IMR-90 (cell line): ENCODE results near the gene OGFOD1. TPM values are rescaled to one million over a fixed set of nuclear protein-coding genes. Genes with fewer than 3 reads are reported as not detected.

Experiments used
- ATAC-seq: fragments of 200-7000 bp; cut with Tn5 transposase; 2 replicates; pipeline ENCODE4 v1.9.1; 2020; ENCODE audit warnings: low read depth, mild to moderate bottlenecking, moderate library complexity
- BruUV-seq: library from RNA; stranded (reverse); fragments of 400-500 nt; replicated peaks from 2 replicates; lab custom pipeline; 2021; lab: Mats Ljungman, UMichigan
- CTCF ChIA-PET: fragments of 300-600 bp; formaldehyde crosslinking; extraction: SDS; loops from one replicate; lab custom pipeline; 2021; ENCODE audit warnings: antibody characterized with exemption; lab: Yijun Ruan, JAX
- POLR2A ChIA-PET: fragments of 300-600 bp; sonication (Branson Sonifier 250); formaldehyde crosslinking; loops from one replicate; lab custom pipeline; 2022; ENCODE audit warnings: antibody characterized with exemption; ENCODE audit not compliant: unreplicated experiment; lab: Charles Lee
- DNase-seq: peaks from one replicate; pipeline ENCODE4 v3.0.0; 2013
- H2AFZ ChIP-seq: replicated peaks from 2 replicates; pipeline ENCODE3; 2013; ENCODE audit warnings: low read length, mild to moderate bottlenecking; ENCODE audit not compliant: poor library complexity
- H2AK5ac ChIP-seq: 2 replicates; pipeline ENCODE4 v1.6.1; 2013; ENCODE audit warnings: low read depth, low read length, inconsistent platforms
- H2AK9ac ChIP-seq: replicated peaks from 2 replicates; pipeline ENCODE3; 2013; ENCODE audit warnings: mild to moderate bottlenecking, low read depth, low read length, moderate library complexity; ENCODE audit not compliant: poor library complexity
- H2BK120ac ChIP-seq: 2 replicates; pipeline ENCODE4 v1.6.1; 2013; ENCODE audit warnings: low read depth, low read length, inconsistent platforms
- H2BK15ac ChIP-seq: 3 replicates; pipeline ENCODE4 v1.6.1; 2013; ENCODE audit warnings: low read depth, low read length, inconsistent platforms
- H2BK20ac ChIP-seq: 2 replicates; pipeline ENCODE4 v1.6.1; 2013; ENCODE audit warnings: low read depth, mild to moderate bottlenecking, inconsistent platforms, low read length, moderate library complexity
- H2BK5ac ChIP-seq: 2 replicates; pipeline ENCODE4 v1.6.1; 2013; ENCODE audit warnings: mild to moderate bottlenecking, low read depth, low read length, inconsistent platforms; ENCODE audit not compliant: poor library complexity, severe bottlenecking
- H3K14ac ChIP-seq: replicated peaks from 2 replicates; pipeline ENCODE4 v1.6.1; 2013; ENCODE audit warnings: low read depth, low read length, inconsistent platforms
- H3K18ac ChIP-seq: 2 replicates; pipeline ENCODE4 v1.6.1; 2013; ENCODE audit warnings: low read depth, low read length, control low read depth
- H3K23ac ChIP-seq: 2 replicates; pipeline ENCODE4 v1.6.1; 2013; ENCODE audit warnings: low read depth, low read length, inconsistent platforms
- H3K27ac ChIP-seq: 2 replicates; pipeline ENCODE4 v1.5.1; 2013; ENCODE audit warnings: mild to moderate bottlenecking, control low read depth, low read length; ENCODE audit not compliant: insufficient read depth
- H3K27me3 ChIP-seq: 2 replicates; pipeline ENCODE4 v1.6.1; 2013; ENCODE audit warnings: low read length; ENCODE audit not compliant: control insufficient read depth, insufficient read depth
- H3K36me3 ChIP-seq: 2 replicates; pipeline ENCODE4 v1.6.1; 2013; ENCODE audit warnings: low read length, mixed read lengths; ENCODE audit not compliant: control insufficient read depth, insufficient read depth
- H3K4ac ChIP-seq: 2 replicates; pipeline ENCODE4 v1.6.1; 2013; ENCODE audit warnings: low read depth, low read length, inconsistent platforms
- H3K4me1 ChIP-seq: 2 replicates; pipeline ENCODE4 v1.6.1; 2013; ENCODE audit warnings: low read length, mixed read lengths; ENCODE audit not compliant: control insufficient read depth, insufficient read depth
- H3K4me2 ChIP-seq: 2 replicates; pipeline ENCODE4 v1.6.1; 2013; ENCODE audit warnings: low read depth, mild to moderate bottlenecking, control low read depth, low read length, moderate library complexity
- H3K4me3 ChIP-seq: 2 replicates; pipeline ENCODE4 v1.5.1; 2013; ENCODE audit warnings: low read depth, mild to moderate bottlenecking, control low read depth, low read length, moderate library complexity; ENCODE audit not compliant: insufficient read depth
- H3K56ac ChIP-seq: 2 replicates; pipeline ENCODE4 v1.6.1; 2013; ENCODE audit warnings: low read length, inconsistent platforms; ENCODE audit not compliant: insufficient read depth; ENCODE audit errors: extremely low read depth
- H3K79me1 ChIP-seq, 2 experiments: 2 replicates each; pipeline ENCODE4 v1.6.1; 2013; ENCODE audit warnings: low read length in 2 of 2, inconsistent platforms in 1 of 2, low read depth in 1 of 2
- H3K9ac ChIP-seq: 2 replicates; pipeline ENCODE4 v1.6.1; 2013; ENCODE audit warnings: low read depth, low read length, control low read depth
- H3K9me1 ChIP-seq: 2 replicates; pipeline ENCODE4 v1.6.1; 2013; ENCODE audit warnings: low read length, inconsistent platforms; ENCODE audit not compliant: insufficient read depth
- H3K9me3 ChIP-seq: 2 replicates; pipeline ENCODE4 v1.6.1; 2013; ENCODE audit warnings: low read length; ENCODE audit not compliant: control insufficient read depth, insufficient read depth
- H4K20me1 ChIP-seq: 2 replicates; pipeline ENCODE4 v1.6.1; 2013; ENCODE audit warnings: low read length, inconsistent platforms; ENCODE audit not compliant: insufficient read depth
- H4K5ac ChIP-seq: 2 replicates; pipeline ENCODE4 v1.6.1; 2013; ENCODE audit warnings: mild to moderate bottlenecking, low read depth, low read length, control low read depth
- H4K8ac ChIP-seq, 2 experiments: 2 replicates each; pipeline ENCODE4 v1.6.1; 2013; ENCODE audit warnings: low read depth in 2 of 2, low read length in 2 of 2, control low read depth in 1 of 2, inconsistent platforms in 1 of 2
- H4K91ac ChIP-seq: 2 replicates; pipeline ENCODE4 v1.6.1; 2013; ENCODE audit warnings: low read depth, low read length, inconsistent platforms; ENCODE audit not compliant: insufficient read depth
- FOS ChIP-seq: fragments of 150-350 bp; IDR thresholded peaks from 2 replicates; pipeline ENCODE4 v1.6.1; 2016; ENCODE audit warnings: low read depth, low read length
- RCOR1 ChIP-seq: IDR thresholded peaks from 2 replicates; pipeline ENCODE4 v1.6.1; 2012; ENCODE audit warnings: mild to moderate bottlenecking, low read length, improper control_type of control experiment; ENCODE audit not compliant: insufficient replicate concordance
- RFX5 ChIP-seq: IDR thresholded peaks from 2 replicates; pipeline ENCODE4 v1.8.0; 2012; ENCODE audit warnings: low read depth, mild to moderate bottlenecking, low read length, moderate library complexity
- WGBS, 2 experiments: methylation state at CpG; one replicate each; pipeline versions ENCODE4 v1.1.5 to v1.1.7; 2013; ENCODE audit warnings: missing lambda C conversion rate in 2 of 2; ENCODE audit not compliant: insufficient read length in 1 of 2; ENCODE audit errors: extremely low coverage in 2 of 2; 5-methylcytosine and 5-hydroxymethylcytosine counted together
- dilution Hi-C: fragments of 300-500 bp; cut with HindIII; formaldehyde crosslinking; loops from one replicate; pipeline ENCODE4 v1.14.3; 2018; ENCODE audit warnings: low sequenced_read_pairs; ENCODE audit not compliant: unreplicated experiment
- in situ Hi-C: fragments of 300-500 bp; cut with MboI; formaldehyde crosslinking; loops from 3 replicates; pipeline ENCODE4 v1.14.3; 2019; ENCODE audit warnings: low sequenced_read_pairs, inconsistent platforms, mixed read lengths
- intact Hi-C: fragments of 100-400 bp; cut with micrococcal nuclease; formaldehyde crosslinking; loops from 2 replicates; pipeline ENCODE4 v1.10.0; 2022
- polyA plus RNA-seq, 3 experiments: library from polyadenylated mRNA; depleted of rRNA; stranded (reverse); fragments of >200 nt; gene quantifications; 2 replicates each; pipeline ENCODE4 v1.2.3, GENCODE V29; 2012; ENCODE audit warnings: low replicate concordance in 1 of 3
- total RNA-seq: library from RNA; depleted of rRNA; stranded (reverse); fragments of >200 nt; gene quantifications from 2 replicates; pipeline ENCODE4 v1.2.3, GENCODE V29; 2012

OGFOD1 gene
- total and polyA plus RNA-seq, 2 of the 4 experiments (the other 2 are of a cell fraction), result 43.5 to 103 TPM

- Histone ChIP-seq H3K23ac (peak overlapping the region; percentile 75), H2BK120ac (no peak overlapping the region), H3K9me1 (no peaks in the 10 kb centered on the region), H3K4me1 (peaks cover 2% of the 10 kb centered on the region; the same call in 1 of the 2 replicates), H2BK5ac (peak overlapping the region; percentile 10), H2BK20ac (no peak overlapping the region), H4K20me1 (peaks cover 13% of the 10 kb centered on the region; the same call in 1 of the 2 replicates), H4K5ac (peak overlapping the region; percentile 27; the same call in 1 of the 2 replicates), H3K27me3 (no peaks in the 10 kb centered on the region), H3K14ac (peak overlapping the region; percentile 45), H2AFZ (peak overlapping the region; percentile 85), H3K9ac (peak overlapping the region; percentile 80), H3K4ac (peak overlapping the region; percentile 51), H2BK15ac (no peak overlapping the region), H3K4me2 (peak overlapping the region; percentile 98), H3K36me3 (peaks cover 1% of the 10 kb centered on the region; the same call in 1 of the 2 replicates), H3K9me3 (no peaks in the 10 kb centered on the region), H3K27ac (peak overlapping the region; percentile 58), H4K91ac (peak overlapping the region; percentile 40), H3K79me1 (peaks cover 19 to 50% of the 10 kb centered on the region in 2 experiments), H3K4me3 (peak overlapping the region; percentile 77), H3K56ac (peak overlapping the region; percentile 37; the same call in 1 of the 2 replicates), H2AK9ac (peak overlapping the region; percentile 74), H3K18ac (no peak overlapping the region), H2AK5ac (peak overlapping the region; percentile 2; the same call in 1 of the 2 replicates), H4K8ac (peak overlapping the region; percentile 44 to 71; a peak in 2 of 4 replicates)
- intact Hi-C loops (loop anchor here (5.0 kb wide), 1 partner anchor 250 kb away; no protein-coding TSS in a partner anchor), dilution Hi-C loops (no loop called here), in situ Hi-C loops (no loop called here)
- peak; percentile 31 for DNase-seq
- TF ChIP-seq RFX5 (no peak), RCOR1 (peak; percentile 82), FOS (no peak)
- WGBS, 2 experiments, result 14% methylated on average over 12 of the region's 31 CpGs; no CpG with 5 or more reads in 1 of the 2 experiments
- no TSS peak for BruUV-seq
- ChIA-PET POLR2A (no interaction called here), CTCF (interaction anchor here (1.0 kb wide), 2 partner anchors 20 to 149 kb away, joined by 3 read pairs; no protein-coding TSS in a partner anchor)
- peak; percentile 45 for ATAC-seq
These were observed 667 bp downstream of the OGFOD1 start for GRCh38 chr16:56451753-56452689.
